MCF 10A (cell line): Measurements from ENCODE around the gene SMARCC2. TPM values are rescaled to one million over a fixed set of nuclear protein-coding genes. Genes with fewer than 3 reads are reported as not detected.

Experiments
- BruUV-seq: library from RNA; stranded (reverse); fragments of 400-500 nt; replicated peaks from 2 replicates; lab custom pipeline; 2021; lab: Mats Ljungman, UMichigan
- CTCF ChIA-PET: fragments of 300-600 bp; sonication (Branson Sonifier 250); formaldehyde crosslinking; extraction: SDS; loops from one replicate; lab custom pipeline; 2021; ENCODE audit warnings: antibody characterized with exemption, inconsistent platforms; lab: Yijun Ruan, JAX
- POLR2A ChIA-PET: fragments of 300-600, 350-650 bp; sonication (Branson Sonifier 250); formaldehyde crosslinking; extraction: SDS; loops from one replicate; lab custom pipeline; 2020; ENCODE audit warnings: antibody characterized with exemption, inconsistent platforms; lab: Yijun Ruan, JAX
- DNase-seq: peaks from one replicate; pipeline ENCODE4 v3.0.0-alpha.2; 2018; ENCODE audit not compliant: unreplicated experiment
- H3K27ac Mint-ChIP-seq: one replicate; pipeline ENCODE4 v1.8.0; 2022; ENCODE audit warnings: mild to moderate bottlenecking, low read depth, mixed read lengths; ENCODE audit not compliant: unreplicated experiment
- H3K27me3 Mint-ChIP-seq: one replicate; pipeline ENCODE4 v1.8.0; 2022; ENCODE audit warnings: mixed read lengths; ENCODE audit not compliant: insufficient read depth, unreplicated experiment
- H3K36me3 Mint-ChIP-seq: one replicate; pipeline ENCODE4 v1.8.0; 2022; ENCODE audit warnings: mild to moderate bottlenecking, moderate library complexity, mixed read lengths; ENCODE audit not compliant: insufficient read depth, unreplicated experiment
- H3K4me1 Mint-ChIP-seq: one replicate; pipeline ENCODE4 v1.8.0; 2022; ENCODE audit warnings: mixed read lengths; ENCODE audit not compliant: insufficient read depth, unreplicated experiment
- H3K4me3 Mint-ChIP-seq: one replicate; pipeline ENCODE4 v1.8.0; 2022; ENCODE audit warnings: mild to moderate bottlenecking, moderate library complexity, mixed read lengths; ENCODE audit not compliant: unreplicated experiment
- H3K9me3 Mint-ChIP-seq: one replicate; pipeline ENCODE4 v1.8.0; 2022; ENCODE audit warnings: mixed read lengths; ENCODE audit not compliant: unreplicated experiment
- CTCF ChIP-seq: fragments of 200-600 bp; IDR thresholded peaks from one replicate; pipeline ENCODE4 v1.8.0; 2022; ENCODE audit warnings: antibody characterized with exemption, mild to moderate bottlenecking; ENCODE audit not compliant: unreplicated experiment
- intact Hi-C: fragments of 100-400 bp; cut with micrococcal nuclease; formaldehyde crosslinking; loops from 2 replicates; pipeline ENCODE4 v1.14.1; 2022
- total RNA-seq: library from RNA; stranded (reverse); gene quantifications from 2 replicates; pipeline ENCODE4 v1.2.3, GENCODE V29; 2022

SMARCC2 gene
- total RNA-seq, 1 experiment from 2014 or later: 52.1 TPM

- Mint-ChIP-seq H3K9me3 (no peaks in the 10 kb centered on the region), H3K36me3 (peaks cover 36% of the 10 kb centered on the region), H3K27me3 (no peaks in the 10 kb centered on the region), H3K4me1 (peaks cover 31% of the 10 kb centered on the region), H3K4me3 (no peak overlapping the region), H3K27ac (no peak overlapping the region)
- no TSS peak for BruUV-seq
- TF ChIP-seq CTCF: no peak
- intact Hi-C loops: no loop called here
- DNase-seq: no peak
- POLR2A ChIA-PET: interaction anchor here (0.9 to 3.5 kb wide), 8 partner anchors 9 to 182 kb away, joined by 3 to 16 read pairs (median 5); partner anchors contain the start of genes ESYT1, RAB5B, SMARCC2 and ZC3H10
- CTCF ChIA-PET: interaction anchor here (0.6 to 2.4 kb wide), 7 partner anchors 14 to 107 kb away, joined by 3 to 19 read pairs (median 3); partner anchors contain the start of gene ZC3H10
These were observed 33.9 kb downstream of the SMARCC2 start for GRCh38 chr12:56155256-56155845.

- CTCF ChIA-PET: interaction anchor here (0.5 to 2.4 kb wide), 5 partner anchors 13 to 35 kb away, joined by 3 to 19 read pairs (median 4); partner anchors contain the start of gene ZC3H10
- POLR2A ChIA-PET: interaction anchor here (0.9 to 3.5 kb wide), 8 partner anchors 10 to 181 kb away, joined by 3 to 16 read pairs (median 5); partner anchors contain the start of genes ESYT1, RAB5B, SMARCC2 and ZC3H10
- H3K36me3 Mint-ChIP-seq: peaks cover 33% of the 10 kb centered on the region
- H3K27ac Mint-ChIP-seq: no peak overlapping the region
- no TSS peak for BruUV-seq
- no peaks in the 10 kb centered on the region for H3K9me3 Mint-ChIP-seq
- no peaks in the 10 kb centered on the region for H3K27me3 Mint-ChIP-seq
- TF ChIP-seq CTCF: no peak
- no peak for DNase-seq
- peaks cover 26% of the 10 kb centered on the region for H3K4me1 Mint-ChIP-seq
- H3K4me3 Mint-ChIP-seq: no peak overlapping the region
- intact Hi-C loops: loop anchor here (5.0 kb wide), 1 partner anchor 38 kb away; the partner anchor contains the start of genes RPL41 and ZC3H10
These were observed 34.5 kb downstream of the SMARCC2 start for GRCh38 chr12:56154818-56155217.

- no peak for TF ChIP-seq CTCF
- intact Hi-C loops: loop anchor here (5.0 kb wide), 1 partner anchor 37 kb away; the partner anchor contains the start of genes RPL41 and ZC3H10
- no peaks in the 10 kb centered on the region for H3K9me3 Mint-ChIP-seq
- ChIA-PET CTCF (interaction anchor here (0.5 to 1.8 kb wide), 4 partner anchors 13 to 35 kb away, joined by 3 to 6 read pairs (median 4); no protein-coding TSS in a partner anchor), POLR2A (interaction anchor here (0.6 to 3.5 kb wide), 5 partner anchors 27 to 181 kb away, joined by 4 to 16 read pairs (median 11); partner anchors contain the start of genes ESYT1, RAB5B, SMARCC2 and ZC3H10)
- no peaks in the 10 kb centered on the region for H3K27me3 Mint-ChIP-seq
- no TSS peak for BruUV-seq
- DNase-seq: no peak
- no peak overlapping the region for H3K4me3 Mint-ChIP-seq
- peaks cover 21% of the 10 kb centered on the region for H3K4me1 Mint-ChIP-seq
- H3K36me3 Mint-ChIP-seq: peaks cover 32% of the 10 kb centered on the region
- H3K27ac Mint-ChIP-seq: no peak overlapping the region
These were observed 35.0 kb downstream of the SMARCC2 start for GRCh38 chr12:56154246-56154771.

- TF ChIP-seq CTCF: no peak
- no peak for DNase-seq
- Mint-ChIP-seq H3K4me3 (peak overlapping the region; percentile 75), H3K27me3 (no peaks in the 10 kb centered on the region), H3K9me3 (no peaks in the 10 kb centered on the region), H3K4me1 (peaks cover 18% of the 10 kb centered on the region), H3K36me3 (peaks cover 25% of the 10 kb centered on the region), H3K27ac (no peak overlapping the region)
- ChIA-PET CTCF (no interaction called here), POLR2A (interaction anchor here (0.6 to 2.8 kb wide), 4 partner anchors 26 to 310 kb away, joined by 3 to 16 read pairs (median 8); partner anchors contain the start of genes ESYT1 and SMARCC2)
- no TSS peak for BruUV-seq
- intact Hi-C loops: loop anchor here (5.0 kb wide), 1 partner anchor 36 kb away; the partner anchor contains the start of genes RPL41 and ZC3H10
These were observed 35.6 kb downstream of the SMARCC2 start for GRCh38 chr12:56153678-56154065.
